ENCODE measurements around the gene HIBCH.
"Not testable (repeated sequence)": the region's sequence is repeated elsewhere in the genome, so short reads cannot be mapped to it uniquely, and the experiment has no call there.

The HIBCH gene, protein sequence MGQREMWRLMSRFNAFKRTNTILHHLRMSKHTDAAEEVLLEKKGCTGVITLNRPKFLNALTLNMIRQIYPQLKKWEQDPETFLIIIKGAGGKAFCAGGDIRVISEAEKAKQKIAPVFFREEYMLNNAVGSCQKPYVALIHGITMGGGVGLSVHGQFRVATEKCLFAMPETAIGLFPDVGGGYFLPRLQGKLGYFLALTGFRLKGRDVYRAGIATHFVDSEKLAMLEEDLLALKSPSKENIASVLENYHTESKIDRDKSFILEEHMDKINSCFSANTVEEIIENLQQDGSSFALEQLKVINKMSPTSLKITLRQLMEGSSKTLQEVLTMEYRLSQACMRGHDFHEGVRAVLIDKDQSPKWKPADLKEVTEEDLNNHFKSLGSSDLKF

DNA sequence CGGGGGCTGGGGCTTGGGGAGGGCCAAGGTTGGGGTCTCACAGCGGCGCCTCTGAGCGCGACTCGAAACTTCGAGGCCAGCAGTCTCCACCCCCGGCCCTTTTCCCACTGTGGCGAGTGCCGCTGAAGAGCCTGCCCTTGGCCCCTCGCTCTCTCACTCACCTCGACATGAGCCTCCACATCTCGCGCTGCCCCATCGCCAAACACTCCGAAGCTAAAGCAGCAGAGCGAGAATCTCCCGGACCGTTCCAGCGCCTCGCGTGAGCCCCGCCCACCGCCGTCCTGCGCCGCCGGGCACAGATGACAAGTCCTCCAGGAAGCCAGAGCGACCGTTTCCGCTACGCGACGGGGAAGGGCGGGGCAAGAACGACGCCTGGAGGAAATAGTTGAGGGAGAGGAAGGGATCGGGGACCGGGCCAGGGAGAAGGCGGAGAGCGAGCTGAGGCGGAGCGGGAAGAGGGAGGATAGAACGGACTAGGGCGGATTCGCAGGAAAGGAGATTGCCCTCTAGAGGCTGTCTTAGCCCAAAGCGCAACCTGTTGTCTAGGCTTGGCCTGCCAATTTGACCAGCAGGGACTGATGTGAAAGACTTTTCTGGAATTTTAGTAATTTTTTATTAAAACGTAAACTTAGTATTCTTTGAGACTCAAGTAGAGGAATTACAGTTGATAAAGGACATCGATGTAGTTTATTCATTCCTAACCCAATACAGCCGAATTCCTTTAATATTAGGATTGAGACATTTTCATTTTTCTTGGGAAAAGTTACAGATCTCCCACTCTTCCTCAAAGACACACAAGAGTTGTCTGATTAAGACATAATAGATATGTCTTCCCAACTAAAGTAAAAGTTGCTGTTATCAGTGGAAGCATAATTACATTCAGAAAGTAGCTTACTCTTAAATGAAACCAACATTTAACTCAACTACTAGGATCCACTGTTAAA, at the start of gene HIBCH:
Gene HIBCH (minus strand): TSS at position 272 of the 944 bp plus-strand sequence. CDS start 76 bp downstream, at position 196.
- peak; percentile 95 for DNase-seq (ENCODE audit: low spot score)

DNA sequence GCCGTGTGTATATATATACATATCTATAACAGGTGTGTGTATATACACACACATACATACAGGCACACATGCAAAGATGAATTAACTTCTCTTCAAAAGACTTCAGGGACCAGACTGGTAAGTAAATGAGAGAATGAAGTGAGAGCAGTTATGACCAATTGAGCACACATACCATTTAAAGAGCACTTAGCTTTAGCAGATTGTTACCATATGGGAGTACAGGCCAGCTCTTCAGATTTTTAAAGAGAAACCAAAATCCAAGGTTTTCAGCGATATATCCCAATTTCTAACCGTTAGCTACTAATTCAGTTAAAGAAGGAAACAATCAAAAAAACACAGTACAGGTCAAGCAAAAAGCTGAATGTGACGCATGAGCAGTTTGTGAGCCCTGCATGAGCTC, 47.5 kb upstream of the HIBCH start:
- no peak for DNase-seq (ENCODE audit: low spot score)

DNA sequence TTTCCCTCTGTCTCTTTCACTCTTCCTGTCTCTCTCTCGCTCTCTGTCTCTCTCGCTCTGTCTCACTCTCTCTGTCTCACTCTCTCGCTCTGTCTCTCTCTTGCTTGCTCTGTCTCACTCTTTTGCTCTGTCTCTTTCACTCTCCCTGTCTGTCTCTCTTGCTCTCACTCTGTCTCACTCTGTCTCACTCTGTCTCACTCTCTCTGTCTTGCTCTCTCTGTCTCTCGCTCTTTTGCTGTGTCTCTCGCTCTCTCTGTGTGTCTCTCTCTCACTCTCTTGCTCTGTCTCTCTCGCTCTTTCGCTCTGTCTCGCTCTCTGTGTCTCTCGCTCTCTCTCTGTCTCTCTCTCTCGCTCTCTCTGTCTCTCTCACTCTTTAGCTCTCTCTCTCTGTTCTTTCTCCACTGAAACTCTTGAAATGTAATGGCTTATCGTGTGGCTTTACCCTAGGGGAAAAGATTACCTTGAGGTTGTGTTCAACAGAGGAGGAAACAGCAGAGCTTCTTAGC, 46.7 kb upstream of the HIBCH start:
- DNase-seq (ENCODE audit: low spot score), result no peak

DNA sequence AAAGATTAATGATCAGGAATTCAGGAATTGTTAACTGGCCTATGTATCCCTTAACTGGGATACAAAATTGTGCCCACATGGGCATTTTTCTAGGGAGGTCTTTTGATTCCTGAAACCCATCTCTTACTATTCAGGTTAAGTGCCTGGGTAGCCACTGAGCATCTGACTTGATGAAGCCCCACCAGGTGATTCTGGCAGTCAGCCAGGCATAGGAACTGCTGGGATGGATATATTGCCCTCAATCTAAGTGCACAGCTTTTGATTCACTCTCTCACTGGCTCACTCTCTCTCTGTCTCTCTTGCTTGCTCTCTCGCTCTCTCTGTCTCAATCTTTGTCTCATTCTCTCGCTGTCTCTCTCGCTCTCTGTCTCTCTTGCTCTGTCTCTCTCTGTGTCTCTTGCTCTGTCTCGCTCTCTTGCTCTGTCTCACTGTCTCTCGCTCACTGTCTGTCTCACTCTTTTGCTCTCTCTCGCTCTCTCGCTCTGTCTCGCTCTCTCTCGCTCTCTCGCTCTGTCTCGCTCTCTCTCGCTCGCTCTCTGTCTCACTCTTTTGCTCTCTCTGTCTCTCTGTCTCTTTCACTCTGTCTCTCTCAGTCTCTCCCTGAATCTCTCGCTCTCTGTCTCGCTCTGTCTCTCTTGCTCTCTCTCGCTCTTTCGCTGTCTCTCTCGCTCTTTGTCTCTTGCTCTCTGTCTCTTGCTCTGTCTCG, 46.0 kb upstream of the HIBCH start:
- no peak for DNase-seq (ENCODE audit: low spot score)

DNA sequence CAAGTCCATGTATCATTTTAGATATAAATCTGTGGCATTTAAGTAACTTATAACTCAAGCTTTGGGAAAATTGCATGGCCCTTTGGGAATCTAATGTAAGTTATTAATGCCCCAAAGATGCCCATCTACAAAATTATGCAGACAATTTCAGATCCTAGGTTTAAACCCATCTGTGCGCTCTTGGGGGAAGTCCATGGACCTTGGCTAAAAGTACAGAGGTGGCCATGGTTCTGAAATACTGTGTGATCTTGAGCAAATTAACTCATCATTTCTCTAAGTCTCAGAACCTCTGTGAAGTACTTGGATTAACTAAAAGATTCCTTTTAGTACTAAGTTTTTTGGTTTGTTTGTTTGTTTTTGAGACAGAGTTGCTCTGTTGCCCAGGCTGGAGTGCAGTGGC, 43.3 kb upstream of the HIBCH start:
- DNase-seq (ENCODE audit: low spot score), result no peak

DNA sequence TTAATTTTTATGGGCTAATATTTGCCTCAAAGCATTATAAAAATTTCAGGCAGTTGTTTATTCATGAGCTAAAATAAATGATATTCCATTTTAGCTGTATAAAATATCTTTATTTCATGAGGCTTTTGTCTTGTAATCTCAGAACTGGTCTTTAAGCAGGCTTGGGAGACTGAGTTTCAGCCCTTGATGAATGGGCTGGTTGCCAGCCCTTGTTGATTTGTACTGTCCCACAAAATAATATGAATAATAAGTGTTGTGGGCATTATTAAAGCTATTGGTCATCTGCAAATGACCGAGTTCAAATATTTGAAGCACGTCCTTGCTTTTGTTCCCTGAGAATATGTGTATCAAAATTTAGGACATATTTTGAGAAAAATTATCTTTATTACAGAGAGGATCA, 41.9 kb upstream of the HIBCH start:
- DNase-seq (ENCODE audit: low spot score), result no peak

DNA sequence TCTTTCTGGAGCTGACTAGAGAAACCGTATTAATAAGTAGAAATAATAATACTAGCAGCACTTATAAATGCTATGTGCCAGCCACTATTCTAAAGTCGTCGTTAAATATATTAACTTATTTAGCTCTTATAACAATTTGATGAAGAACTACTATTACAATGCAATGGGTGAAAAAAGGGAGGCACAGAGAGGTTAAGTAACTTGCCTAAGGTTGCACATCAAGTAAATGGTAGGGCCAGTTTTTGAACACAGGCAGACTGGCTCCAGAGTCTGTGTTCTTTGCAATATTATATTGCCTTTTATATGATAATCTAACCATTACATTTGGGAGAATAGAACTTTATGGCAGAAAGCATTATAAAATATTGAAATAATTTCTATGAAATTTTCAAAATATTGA, 41.3 kb upstream of the HIBCH start:
- DNase-seq (ENCODE audit: low spot score), result no peak

DNA sequence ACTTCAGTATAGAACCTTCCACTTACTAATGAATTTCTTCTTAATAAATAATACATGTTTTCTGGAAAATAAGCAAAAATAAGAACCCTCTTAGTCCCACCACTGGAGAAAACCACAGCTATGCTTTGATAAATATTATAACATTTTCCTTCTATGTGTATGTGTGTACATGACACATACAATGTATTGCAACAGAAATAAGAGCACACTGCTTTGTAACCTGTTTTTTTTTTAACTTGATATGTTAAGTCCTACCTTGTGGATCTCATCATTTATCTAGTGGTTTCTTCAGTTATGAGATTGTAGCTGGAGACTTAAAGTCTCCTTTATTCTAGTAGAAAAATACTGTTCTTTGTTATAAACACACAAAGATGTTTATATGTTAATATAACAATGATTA, 40.9 kb upstream of the HIBCH start:
- DNase-seq (ENCODE audit: low spot score), result no peak

DNA sequence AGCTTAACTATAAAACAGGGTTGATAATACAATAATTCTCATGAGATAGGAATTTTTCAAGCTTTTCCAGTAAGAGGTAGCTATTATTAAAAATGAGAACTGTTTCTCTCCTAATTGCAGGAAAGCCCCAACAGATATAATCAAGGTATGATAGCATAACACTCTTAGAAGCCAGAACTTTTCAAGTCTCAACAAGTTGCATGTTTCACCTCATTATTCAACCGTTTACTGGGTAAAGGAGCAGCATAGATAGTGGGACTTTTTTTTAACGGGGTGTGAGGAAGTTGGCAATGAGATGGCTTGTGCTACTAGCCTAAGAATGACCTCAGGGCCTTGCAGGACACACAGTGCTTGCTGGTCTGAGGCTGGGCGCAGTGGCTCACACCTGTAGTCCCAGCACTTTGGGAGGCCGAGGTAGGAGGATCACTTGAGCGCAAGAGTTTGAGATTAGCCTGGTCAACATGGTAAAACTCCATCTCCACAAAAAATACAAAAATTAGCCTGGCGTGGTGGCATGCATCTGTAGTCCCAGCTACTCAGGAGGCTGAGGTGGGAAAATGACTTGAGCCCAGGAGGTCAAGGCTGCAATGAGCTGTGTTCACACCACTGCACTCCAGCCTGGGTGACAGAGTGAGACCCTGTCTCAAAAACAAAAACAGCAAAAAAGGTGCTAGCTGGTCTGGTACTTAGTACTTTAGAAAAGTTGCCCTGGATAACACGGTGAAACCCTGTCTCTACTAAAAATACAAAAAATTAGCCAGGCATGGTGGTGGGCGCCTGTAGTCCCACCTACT, 39.2 kb upstream of the HIBCH start:
- not testable (repeated sequence) for DNase-seq (ENCODE audit: low spot score)

DNA sequence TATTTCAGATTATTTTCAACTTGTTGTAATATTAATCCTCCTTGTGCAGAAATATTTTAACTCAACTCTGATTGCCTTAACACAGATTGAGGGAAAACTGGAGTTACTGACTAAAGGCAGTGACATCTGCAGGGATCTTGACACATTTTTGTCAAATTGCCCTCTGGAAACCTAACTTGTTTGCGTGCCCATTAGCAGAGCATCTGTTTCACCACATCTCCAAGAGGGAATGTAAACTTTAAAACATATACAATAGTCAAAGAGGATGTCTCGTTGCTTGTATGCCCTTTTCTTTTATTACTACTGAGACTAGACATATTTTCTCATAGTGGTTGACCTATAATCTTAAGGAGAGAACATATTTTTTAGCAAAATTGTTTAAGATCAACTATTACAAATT, 38.0 kb upstream of the HIBCH start:
- no peak for DNase-seq (ENCODE audit: low spot score)

DNA sequence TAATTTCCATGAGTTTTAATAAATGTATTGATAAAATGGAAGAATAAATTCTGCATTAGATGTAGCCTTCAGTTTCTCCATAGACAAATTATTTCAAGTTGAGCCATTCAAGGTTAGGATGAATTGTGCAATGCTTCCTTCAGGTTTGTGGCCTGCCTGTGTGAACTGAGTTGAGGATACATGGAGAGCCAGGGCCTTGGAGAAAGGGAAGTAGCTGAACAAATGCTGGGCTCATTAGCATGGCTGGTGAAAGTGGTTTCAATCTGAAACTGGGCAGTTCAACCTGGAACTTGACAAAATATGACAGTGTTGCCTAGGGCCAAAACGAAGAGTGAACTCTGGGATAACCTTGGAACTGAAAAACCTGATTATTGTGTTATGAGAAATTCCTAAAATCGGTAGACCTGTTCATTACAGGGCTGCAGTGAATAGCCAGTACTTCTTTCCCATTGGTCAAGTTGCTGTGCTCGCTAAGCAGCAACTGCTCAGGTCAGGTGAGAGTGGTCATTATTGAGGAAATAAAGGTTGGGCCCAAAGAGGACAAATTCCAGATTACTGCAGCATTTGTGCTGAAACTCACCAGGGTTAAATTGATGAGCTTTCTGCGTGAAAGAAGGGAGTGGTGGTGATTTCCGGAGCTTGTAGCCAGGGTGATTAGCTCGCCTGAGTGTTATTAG, 36.5 kb upstream of the HIBCH start:
- DNase-seq (ENCODE audit: low spot score), result no peak

DNA sequence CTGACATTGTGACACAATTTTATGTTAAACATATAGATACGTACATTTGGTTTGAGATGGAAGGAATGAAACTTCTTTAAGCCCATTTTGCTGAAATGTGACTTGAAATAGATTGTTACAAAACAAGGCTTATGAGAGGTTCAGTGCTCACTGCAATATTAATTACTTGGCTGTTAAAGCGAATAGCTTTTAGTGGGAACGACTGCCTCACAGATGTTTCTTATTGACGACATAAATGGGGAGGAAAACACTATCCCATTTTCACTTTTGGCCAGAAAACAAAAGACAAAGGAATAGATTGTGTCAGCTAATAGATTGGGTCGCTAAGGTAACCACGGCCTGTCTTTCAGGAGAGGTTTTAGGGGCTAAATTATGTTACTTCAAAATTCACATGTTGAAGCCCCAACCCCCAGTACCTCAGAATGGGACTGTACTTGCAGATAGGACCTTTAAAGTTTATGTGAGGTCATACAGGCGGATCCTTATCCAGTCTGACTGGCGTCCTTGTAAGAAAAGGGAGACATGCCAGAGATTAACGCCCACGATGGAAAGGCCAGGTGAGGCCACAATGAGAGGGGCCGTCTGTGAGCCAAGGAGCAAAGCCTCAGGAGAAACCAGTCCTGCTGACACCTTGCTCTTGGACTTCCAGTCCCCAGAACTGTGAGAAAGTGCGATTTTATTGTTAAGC, 34.5 kb upstream of the HIBCH start:
- DNase-seq (ENCODE audit: low spot score), result no peak

DNA sequence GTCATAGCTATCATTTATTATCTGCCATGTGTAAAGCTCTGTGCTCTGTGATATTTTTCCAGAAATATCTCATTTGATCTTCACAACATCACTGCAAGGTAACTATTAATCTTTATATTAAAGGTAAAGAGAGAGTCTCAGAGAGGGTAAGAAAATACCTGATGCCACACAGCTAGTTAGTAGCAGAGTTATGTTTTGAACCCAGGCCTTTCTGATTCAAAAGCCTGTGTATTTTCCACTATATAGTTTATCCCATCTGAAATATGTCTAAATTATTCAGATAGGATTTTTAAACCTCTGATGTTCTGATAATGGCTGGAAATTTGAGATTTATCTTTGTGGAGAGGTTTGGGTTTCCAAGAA, 33.9 kb upstream of the HIBCH start:
- DNase-seq (ENCODE audit: low spot score), result no peak

DNA sequence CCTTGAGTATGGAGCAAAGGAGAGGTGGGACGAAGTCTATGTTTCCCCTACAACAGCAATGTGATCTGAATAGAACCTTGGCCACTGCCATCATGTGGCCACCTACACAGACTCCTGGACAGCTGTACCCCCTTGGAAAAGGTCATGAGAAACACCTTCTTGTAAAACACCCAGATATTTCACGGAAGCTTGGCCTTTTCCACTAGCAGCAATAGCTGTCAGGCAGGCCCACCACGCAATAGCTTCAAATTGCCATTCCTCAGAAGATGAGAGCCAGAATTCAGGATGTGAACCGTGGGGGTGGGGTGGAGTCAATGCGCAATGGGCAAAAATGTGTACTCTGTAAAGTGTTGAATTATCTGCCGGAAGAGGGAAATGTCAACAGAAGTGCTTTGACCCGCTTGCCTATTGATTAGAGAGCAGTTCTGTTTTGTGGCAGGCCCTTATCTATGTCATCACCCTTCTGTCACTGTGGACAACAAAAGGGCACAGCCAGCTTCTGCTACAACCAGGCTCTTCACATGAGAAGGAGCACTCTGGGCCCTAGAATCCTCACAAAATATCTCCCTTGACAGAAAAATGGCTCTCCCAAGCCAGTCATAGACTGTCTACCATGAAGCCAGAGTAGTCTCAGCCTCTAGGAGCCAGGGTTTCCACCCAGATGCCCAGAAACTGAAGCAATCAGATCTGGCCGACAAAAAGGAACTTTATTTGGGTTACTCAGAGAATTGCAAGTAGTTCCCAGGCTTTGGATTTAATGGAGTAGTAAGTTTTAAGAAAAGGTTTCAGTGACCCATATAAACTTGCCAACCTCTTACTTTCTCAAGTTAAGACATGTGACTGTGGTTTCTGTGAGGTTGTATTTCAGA, 33.3 kb upstream of the HIBCH start:
- DNase-seq (ENCODE audit: low spot score), result no peak

DNA sequence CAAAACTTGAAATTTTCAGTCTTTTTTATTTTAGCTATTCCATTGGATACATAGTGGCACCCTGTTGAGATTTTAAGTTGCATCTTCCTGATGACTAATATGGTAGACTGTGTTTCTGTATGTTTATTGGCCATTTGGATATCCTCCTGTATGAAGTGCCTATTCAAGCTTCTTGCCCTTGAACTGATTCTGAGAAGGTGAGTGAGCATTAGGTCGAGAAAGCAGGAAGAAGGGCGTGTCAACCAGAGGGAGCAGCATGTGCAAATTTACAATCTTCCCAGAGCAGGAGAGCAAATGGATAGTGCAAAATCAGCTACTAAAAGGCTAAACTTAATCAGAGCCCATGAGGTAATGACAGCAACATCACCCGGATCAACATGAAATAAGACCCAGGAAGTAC, 32.3 kb upstream of the HIBCH start:
- no peak for DNase-seq (ENCODE audit: low spot score)

DNA sequence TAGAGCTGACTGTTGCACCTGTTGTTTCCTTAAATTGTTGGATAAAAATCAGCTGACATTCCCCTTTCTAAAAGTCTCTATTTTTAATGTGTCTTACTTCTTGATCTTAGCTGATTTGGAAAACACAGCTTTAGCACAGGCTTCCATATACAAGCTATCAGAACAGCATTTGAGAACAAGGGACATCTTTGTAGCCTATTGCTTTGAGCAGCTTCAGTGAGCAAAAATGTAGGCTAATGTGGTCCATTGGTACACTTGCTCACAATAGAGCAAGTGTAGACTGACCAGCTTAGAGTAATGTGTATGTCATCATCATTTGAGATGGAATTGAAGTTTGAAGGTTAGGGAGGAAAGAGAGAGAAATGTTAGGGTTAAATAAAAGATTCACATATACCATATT, 30.7 kb upstream of the HIBCH start:
- no peak for DNase-seq (ENCODE audit: low spot score)

DNA sequence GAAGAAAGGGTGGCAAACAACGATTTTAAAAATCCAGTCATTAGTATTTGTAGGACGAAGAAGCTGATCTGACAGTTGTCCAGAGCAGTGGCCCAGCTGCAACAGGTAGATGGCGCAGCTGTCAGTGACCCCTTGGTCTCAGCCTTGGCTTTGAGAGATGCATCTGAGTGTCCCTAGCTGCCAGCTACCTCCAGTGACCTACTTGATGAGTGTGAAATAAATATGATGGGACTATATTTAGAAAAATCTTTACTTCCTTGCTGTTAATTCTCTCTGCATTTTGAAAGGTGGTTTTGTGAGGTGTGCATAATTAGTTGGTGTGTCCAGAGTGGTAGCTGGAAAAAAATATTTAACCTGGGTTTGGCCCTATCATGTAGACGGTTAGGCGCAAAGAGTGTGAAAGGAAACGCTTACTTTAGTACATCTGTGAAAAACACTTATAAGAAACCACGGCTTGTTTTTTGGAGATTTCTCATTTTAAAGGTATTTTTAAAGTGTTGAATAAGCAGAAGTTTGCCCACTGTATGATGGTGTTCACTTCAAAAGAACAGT, 24.7 kb upstream of the HIBCH start:
- peak; percentile 32 for DNase-seq (ENCODE audit: low spot score)

DNA sequence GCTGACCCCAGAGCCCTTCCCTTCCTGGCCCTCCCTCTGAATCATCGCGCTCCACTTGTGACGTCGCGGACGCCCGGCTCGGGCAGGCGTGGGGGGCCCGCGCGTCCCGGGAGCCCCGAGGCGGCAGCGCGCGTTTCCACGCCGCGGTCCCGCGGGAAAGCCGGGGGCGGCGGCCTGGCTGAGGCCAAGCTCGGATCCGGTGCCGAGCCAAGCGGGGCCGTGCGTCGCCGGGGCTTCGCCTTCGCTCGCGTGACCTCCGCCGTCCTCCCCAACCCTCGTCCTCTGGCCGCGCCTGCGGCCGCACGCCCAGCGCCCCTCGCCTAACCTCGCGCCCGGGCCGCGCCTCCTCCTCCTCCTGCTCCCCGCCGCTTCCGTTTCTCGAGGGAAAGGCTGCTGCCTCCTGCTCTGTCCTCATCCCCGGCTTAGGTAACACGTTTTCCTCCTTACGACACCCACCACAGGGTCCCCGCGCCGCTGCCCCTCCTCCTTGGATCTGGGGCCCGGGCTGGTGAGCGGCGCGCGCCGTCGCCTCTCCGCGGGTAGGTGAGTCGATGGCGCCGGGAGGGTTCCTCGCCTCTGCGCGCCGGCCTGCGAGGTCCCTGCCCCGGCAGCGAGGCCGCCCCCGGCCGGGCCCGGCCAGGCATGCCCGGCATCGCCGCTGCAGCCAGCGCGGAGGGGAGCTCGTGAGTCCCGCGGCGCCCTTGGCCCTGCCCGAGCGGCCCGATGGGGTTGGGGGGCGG, 24.1 kb upstream of the HIBCH start, which contains the start of gene INPP1:
Gene INPP1 (plus strand): TSS at position 54 of the 740 bp plus-strand sequence. CDS start 16,514 bp downstream, outside the sequence.
- DNase-seq (ENCODE audit: low spot score), result peak; percentile 44

Measured in activated CD4-positive, alpha-beta T cell treated with anti-CD3 and anti-CD28 coated beads, Interleukin-2, Interleukin-4, amounts not matched to agents 100 ng/mL and 50 ng/mL, durations not matched to agents 16 hours and 8 hours (primary cell).